Measurements from ENCODE around the gene RPS15. TPM values are rescaled to one million over a fixed set of nuclear protein-coding genes. Genes with fewer than 3 reads are reported as not detected.
"Not testable (repeated sequence)": the region's sequence is repeated elsewhere in the genome, so short reads cannot be mapped to it uniquely, and the experiment has no call there.

RPS15 gene
- total RNA-seq, 1 donor from 2014 or later, result 1,014 TPM

DNA sequence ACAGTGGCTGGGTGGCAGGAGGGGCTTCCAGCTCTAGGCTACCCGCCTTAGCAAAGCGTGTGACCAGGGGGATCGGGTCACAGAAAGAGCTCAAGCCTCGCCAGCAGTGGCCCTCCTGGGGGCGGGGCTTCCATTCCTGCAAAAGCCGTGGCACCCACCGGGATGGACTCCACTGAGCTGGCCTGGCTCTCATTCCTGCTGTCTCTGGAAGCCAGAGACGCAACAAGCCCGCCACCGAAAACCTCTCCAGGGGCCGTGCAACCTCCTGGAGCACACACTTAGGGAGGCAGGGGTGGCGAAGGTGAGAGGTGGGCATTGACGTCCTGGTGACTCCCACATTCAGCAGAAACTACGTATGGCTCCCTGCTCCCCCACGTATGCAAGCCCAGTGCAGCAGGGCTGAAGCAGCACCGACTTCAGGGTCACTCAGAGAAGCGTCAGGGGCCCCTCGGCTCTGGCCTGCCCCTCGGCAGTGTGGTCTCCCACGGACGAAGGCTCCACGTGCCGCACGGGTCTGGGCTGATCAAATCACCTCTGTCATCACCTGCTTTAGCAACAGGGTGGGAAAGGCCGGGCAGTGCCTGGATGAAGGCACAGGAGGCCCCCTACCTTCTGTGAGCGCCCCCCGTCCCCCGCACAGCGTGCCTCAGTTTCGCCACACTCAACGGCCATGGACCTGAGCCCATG is 37.7 kb downstream of the RPS15 start:
- Mint-ChIP-seq H3K4me3 (no peak overlapping the region), H3K4me1 (peaks cover 6% of the 10 kb centered on the region), H3K27ac (no peak overlapping the region), H3K27me3 (ENCODE audit: low read depth) (peaks cover 29% of the 10 kb centered on the region), H3K9me3 (no peaks in the 10 kb centered on the region), H3K36me3 (no peaks in the 10 kb centered on the region)
- no peak for DNase-seq (ENCODE audit: low spot score in 2 of 2, unreplicated experiment in 2 of 2)
- TF ChIP-seq, protein P1, sequence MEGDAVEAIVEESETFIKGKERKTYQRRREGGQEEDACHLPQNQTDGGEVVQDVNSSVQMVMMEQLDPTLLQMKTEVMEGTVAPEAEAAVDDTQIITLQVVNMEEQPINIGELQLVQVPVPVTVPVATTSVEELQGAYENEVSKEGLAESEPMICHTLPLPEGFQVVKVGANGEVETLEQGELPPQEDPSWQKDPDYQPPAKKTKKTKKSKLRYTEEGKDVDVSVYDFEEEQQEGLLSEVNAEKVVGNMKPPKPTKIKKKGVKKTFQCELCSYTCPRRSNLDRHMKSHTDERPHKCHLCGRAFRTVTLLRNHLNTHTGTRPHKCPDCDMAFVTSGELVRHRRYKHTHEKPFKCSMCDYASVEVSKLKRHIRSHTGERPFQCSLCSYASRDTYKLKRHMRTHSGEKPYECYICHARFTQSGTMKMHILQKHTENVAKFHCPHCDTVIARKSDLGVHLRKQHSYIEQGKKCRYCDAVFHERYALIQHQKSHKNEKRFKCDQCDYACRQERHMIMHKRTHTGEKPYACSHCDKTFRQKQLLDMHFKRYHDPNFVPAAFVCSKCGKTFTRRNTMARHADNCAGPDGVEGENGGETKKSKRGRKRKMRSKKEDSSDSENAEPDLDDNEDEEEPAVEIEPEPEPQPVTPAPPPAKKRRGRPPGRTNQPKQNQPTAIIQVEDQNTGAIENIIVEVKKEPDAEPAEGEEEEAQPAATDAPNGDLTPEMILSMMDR (IDR thresholded peaks at IDR 0.05; ENCODE audit: unreplicated experiment), result no peak

DNA sequence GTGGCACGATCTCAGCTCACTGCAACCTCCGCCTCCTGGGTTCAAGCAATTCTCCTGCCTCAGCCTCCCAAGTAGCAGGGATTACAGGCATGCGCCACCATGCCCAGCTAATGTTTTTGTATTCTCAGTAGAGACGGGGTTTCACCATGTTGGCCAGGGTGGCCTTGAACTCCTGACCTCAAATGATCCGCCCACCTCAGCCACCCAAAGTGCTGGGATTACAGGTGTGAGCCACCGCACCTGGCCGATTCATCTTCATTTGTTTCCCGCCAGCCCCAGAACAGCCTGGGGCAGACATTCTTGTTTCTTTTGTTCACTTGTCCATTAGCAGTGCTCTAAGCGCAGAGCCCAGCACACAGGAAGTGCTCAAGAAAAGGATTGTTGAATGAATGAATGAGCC is 38.9 kb downstream of the RPS15 start:
- not testable (repeated sequence) for H3K36me3 Mint-ChIP-seq; H3K4me1 Mint-ChIP-seq; H3K27ac Mint-ChIP-seq; DNase-seq (ENCODE audit: low spot score in 2 of 2, unreplicated experiment in 2 of 2); H3K9me3 Mint-ChIP-seq
- peak overlapping the region; percentile 39 for H3K4me3 Mint-ChIP-seq
- H3K27me3 Mint-ChIP-seq (ENCODE audit: low read depth), result peaks cover 18% of the 10 kb centered on the region

DNA sequence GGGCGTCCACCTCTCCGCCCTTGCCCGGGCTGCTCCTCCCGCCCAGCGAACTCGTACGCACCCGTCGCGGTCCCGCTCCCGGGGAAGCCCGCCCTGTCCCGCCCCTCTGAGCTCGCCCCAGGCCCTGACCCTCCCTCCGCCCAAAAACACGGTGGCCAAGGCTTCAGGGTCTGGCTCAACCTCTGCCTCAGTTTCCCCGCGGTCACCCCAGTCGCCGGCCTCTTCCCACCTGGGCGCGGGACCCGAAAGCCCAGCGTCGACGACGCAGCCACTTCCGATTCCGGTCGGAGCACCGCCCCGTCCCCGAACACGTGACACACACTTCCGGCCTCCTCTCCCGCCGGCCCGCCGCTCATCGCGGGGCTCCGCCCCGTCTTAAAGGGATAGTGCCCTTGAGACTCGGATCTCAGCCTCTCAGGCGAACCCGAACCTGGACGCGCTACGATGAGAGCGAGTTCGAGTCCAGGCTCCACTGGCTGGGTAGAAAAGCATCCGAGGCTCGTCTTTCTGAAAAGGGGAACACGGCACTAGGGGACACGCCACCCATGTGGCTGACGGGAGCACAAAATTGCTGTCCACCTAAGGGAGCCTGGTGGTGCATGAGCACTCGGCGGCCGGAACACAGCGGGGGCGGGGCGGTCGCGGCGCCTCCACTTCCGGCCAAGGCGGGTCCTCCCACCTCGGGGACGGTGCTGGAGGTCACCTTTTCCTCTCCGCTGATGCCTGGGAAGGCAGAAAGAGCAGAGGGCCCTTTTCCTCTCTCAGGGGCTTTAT is 40.9 kb downstream of the RPS15 start, which contains the start of gene C19orf25:
Gene C19orf25, minus strand, starts transcription at position 282 of the 774 bp plus-strand sequence. CDS start 312 bp downstream, outside the sequence.
- TF ChIP-seq, protein P1 (IDR thresholded peaks at IDR 0.05; ENCODE audit: unreplicated experiment), result no peak
- H3K36me3 Mint-ChIP-seq, result peaks cover 2% of the 10 kb centered on the region
- H3K9me3 Mint-ChIP-seq, result no peaks in the 10 kb centered on the region
- H3K4me1 Mint-ChIP-seq, result peaks cover 4% of the 10 kb centered on the region
- peak within 1 kb of the TSS; percentile 94 for H3K27ac Mint-ChIP-seq
- DNase-seq (ENCODE audit: low spot score in 2 of 2, unreplicated experiment in 2 of 2), result peak; percentile 86 to 93
- peak within 1 kb of the TSS; percentile 95 for H3K4me3 Mint-ChIP-seq
- peaks cover 2% of the 10 kb centered on the region for H3K27me3 Mint-ChIP-seq (ENCODE audit: low read depth)

DNA sequence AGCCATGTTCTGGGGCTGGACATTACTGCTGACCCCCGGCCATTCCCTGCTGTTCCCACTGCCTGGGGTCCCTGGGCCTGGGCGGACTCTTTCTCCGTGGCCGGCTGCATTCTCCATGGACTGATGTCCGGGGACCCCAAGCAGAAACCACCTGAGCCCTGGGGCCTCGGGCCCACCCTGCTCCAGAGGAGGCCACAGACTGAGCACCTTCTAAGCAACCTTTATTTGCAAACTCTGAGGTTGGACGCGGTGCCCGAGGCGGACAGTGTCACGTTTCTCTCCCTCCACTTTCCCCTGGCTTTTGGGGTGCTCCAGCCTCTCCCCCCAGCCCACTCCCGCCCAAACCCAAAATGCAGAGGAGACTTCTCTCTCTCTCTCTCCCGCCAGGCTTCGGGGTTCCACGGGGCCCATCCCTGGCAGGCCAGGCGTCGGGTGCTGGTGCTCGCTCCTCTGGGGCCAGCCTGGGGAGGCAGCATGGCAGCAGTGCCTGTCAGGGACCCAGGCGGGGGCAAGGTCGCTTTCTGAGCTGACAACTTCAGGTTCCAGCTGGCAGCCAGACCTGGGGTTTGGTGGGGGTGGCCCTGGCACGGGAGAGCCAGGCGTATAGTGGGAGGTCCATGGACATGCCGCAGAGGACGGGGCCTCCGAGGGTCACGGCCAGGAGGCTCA is 43.2 kb downstream of the RPS15 start:
- H3K36me3 Mint-ChIP-seq, result peaks cover 2% of the 10 kb centered on the region
- H3K4me3 Mint-ChIP-seq, result no peak overlapping the region
- no peaks in the 10 kb centered on the region for H3K27me3 Mint-ChIP-seq (ENCODE audit: low read depth)
- no peaks in the 10 kb centered on the region for H3K9me3 Mint-ChIP-seq
- no peak overlapping the region for H3K27ac Mint-ChIP-seq
- H3K4me1 Mint-ChIP-seq, result peaks cover 4% of the 10 kb centered on the region
- TF ChIP-seq, protein P1 (IDR thresholded peaks at IDR 0.05; ENCODE audit: unreplicated experiment), result no peak
- no peak for DNase-seq (ENCODE audit: low spot score in 2 of 2, unreplicated experiment in 2 of 2)

DNA sequence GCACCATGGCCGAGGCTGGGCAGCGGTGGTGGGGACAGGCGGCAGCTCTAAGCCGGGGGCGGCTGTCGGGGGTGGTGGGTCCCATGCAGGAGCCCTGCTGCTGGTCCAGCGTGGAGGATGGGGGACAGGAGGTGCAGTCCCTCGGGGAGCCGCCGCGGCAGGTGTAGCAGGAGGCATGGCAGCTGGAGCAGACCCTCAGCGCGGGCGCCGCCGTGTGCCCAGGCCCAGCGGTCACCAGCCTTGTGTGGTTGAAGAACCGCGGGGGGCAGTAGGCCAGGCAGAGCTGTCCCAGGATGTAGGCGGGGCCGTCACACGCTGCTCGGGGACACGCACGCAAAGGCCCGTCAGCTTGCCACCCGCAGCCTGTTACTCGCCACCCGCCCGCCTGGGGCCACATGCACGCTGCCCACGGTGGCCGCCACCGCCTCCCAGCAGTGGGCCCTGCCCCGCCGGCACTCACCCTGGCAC is 43.7 kb downstream of the RPS15 start:
- TF ChIP-seq, protein P1 (IDR thresholded peaks at IDR 0.05; ENCODE audit: unreplicated experiment), result no peak
- H3K36me3 Mint-ChIP-seq, result peaks cover 2% of the 10 kb centered on the region
- H3K27ac Mint-ChIP-seq, result no peak overlapping the region
- no peak overlapping the region for H3K4me3 Mint-ChIP-seq
- DNase-seq (ENCODE audit: low spot score in 2 of 2, unreplicated experiment in 2 of 2), result no peak
- H3K27me3 Mint-ChIP-seq (ENCODE audit: low read depth), result no peaks in the 10 kb centered on the region
- peaks cover 4% of the 10 kb centered on the region for H3K4me1 Mint-ChIP-seq
- no peaks in the 10 kb centered on the region for H3K9me3 Mint-ChIP-seq

Data from mesothelial cell of epicardium (in vitro differentiated cells).